Left lung (tissue), 10 donors: Measurements from ENCODE around the gene ASCC1. TPM values are rescaled to one million over a fixed set of nuclear protein-coding genes. Genes with fewer than 3 reads are reported as not detected.

Experiments
- ATAC-seq: fragments of 200-7000 bp; cut with Tn5 transposase; one replicate; pipeline ENCODE4 v1.9.1; 2020; ENCODE audit warnings: moderate library complexity
- DNase-seq, 4 donors: peaks; one replicate each; pipeline ENCODE4 v3.0.0-alpha.2; 2013 to 2020
- H3K27ac ChIP-seq, 2 donors: fragments of 200-600 bp; sonication (generic) in 1 of 2; one replicate each; pipeline versions ENCODE4 v1.5.0 to v1.8.0; 2020 to 2021
- H3K27me3 ChIP-seq, 2 donors: fragments of 200-600 bp; sonication (generic) in 1 of 2; one replicate each; pipeline versions ENCODE4 v1.5.0 to v1.8.0; 2020 to 2021
- H3K36me3 ChIP-seq, 2 donors: fragments of 200-600 bp; sonication (generic) in 1 of 2; one replicate each; pipeline versions ENCODE4 v1.5.0 to v1.8.0; 2020 to 2021
- H3K4me1 ChIP-seq, 2 donors: fragments of 200-600 bp; one replicate each; pipeline ENCODE4 v1.8.0; 2021
- H3K4me3 ChIP-seq, 2 donors: fragments of 200-600 bp; sonication (generic) in 1 of 2; one replicate each; pipeline versions ENCODE4 v1.5.0 to v1.8.0; 2020 to 2021; ENCODE audit warnings: mild to moderate bottlenecking in 1 of 2
- H3K9me3 ChIP-seq, 2 donors: fragments of 200-600 bp; sonication (generic) in 1 of 2; one replicate each; pipeline versions ENCODE4 v1.5.0 to v1.8.0; 2020 to 2021
- intact Hi-C, 2 donors: fragments of 100-400 bp; cut with DNase I; formaldehyde crosslinking; loops; one replicate each; pipeline versions ENCODE4 v1.11.2 to v1.14.2; 2022
- polyA plus RNA-seq, 6 donors: library from polyadenylated mRNA; unstranded; fragments of 120-200 nt; gene quantifications; one replicate each; pipeline ENCODE4 v1.2.1, GENCODE V29; 2013; ENCODE audit not compliant: insufficient read length in 6 of 6
- total RNA-seq, 2 donors: library from RNA; stranded (reverse); fragmentation: NEBNext Ultra II Directional; extraction: Animal tissue kit (Norgen Biotek cat#: 25700); gene quantifications; one replicate each; pipeline ENCODE4 v1.2.1, GENCODE V29; 2021
- TF ChIP-seq, protein P1 (sequence below), 2 donors: fragments of 200-600 bp; sonication (generic) in 1 of 2; IDR thresholded peaks; one replicate each; pipeline versions ENCODE4 v1.5.0 to v1.8.0; 2021; ENCODE audit warnings: antibody characterized with exemption in 2 of 2
- donor health status: DM: no; HTN: yes; CAD: no.
- donor health status: DM: no; HTN: no; CAD: no.

Gene ASCC1
- total and polyA plus RNA-seq, 8 donors = 27.0 to 48.2 (median 37.4) TPM

DNA sequence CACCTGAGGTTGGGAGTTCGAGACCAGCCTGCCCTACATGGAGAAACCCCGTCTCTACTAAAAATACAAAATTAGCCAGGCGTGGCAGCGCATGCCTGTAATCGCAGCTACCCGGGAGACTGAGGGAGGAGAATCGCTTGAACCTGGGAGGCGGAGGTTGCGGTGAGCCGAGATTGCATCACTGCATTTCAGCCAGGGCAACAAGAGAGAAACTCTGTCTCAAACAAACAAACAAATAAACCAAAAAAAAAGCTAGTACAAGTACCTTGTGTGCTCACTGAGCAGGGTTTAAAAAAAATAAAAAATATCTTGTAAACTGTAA, 116.5 kb downstream of the ASCC1 start:
- no peak for ATAC-seq
- H3K27ac ChIP-seq = no peak overlapping the region
- no peak for DNase-seq
- H3K9me3 ChIP-seq = no peaks in the 10 kb centered on the region
- H3K4me1 ChIP-seq = peaks cover 0 to 9% of the 10 kb centered on the region in 2 donors
- H3K4me3 ChIP-seq = no peak overlapping the region
- H3K27me3 ChIP-seq = no peaks in the 10 kb centered on the region
- H3K36me3 ChIP-seq = peaks cover 0 to 34% of the 10 kb centered on the region in 2 donors
- TF ChIP-seq, protein P1, sequence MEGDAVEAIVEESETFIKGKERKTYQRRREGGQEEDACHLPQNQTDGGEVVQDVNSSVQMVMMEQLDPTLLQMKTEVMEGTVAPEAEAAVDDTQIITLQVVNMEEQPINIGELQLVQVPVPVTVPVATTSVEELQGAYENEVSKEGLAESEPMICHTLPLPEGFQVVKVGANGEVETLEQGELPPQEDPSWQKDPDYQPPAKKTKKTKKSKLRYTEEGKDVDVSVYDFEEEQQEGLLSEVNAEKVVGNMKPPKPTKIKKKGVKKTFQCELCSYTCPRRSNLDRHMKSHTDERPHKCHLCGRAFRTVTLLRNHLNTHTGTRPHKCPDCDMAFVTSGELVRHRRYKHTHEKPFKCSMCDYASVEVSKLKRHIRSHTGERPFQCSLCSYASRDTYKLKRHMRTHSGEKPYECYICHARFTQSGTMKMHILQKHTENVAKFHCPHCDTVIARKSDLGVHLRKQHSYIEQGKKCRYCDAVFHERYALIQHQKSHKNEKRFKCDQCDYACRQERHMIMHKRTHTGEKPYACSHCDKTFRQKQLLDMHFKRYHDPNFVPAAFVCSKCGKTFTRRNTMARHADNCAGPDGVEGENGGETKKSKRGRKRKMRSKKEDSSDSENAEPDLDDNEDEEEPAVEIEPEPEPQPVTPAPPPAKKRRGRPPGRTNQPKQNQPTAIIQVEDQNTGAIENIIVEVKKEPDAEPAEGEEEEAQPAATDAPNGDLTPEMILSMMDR (IDR thresholded peaks at IDR 0.05) = no peak
- intact Hi-C loops = no loop called here

GRCh38 chr10:72098836-72099599, 117.1 kb downstream of the ASCC1 start:
- H3K4me3 ChIP-seq = no peak overlapping the region
- DNase-seq = no peak
- ATAC-seq = no peak
- peaks cover 0 to 34% of the 10 kb centered on the region in 2 donors for H3K36me3 ChIP-seq
- intact Hi-C loops = no loop called here
- TF ChIP-seq, protein P1 (IDR thresholded peaks at IDR 0.05) = no peak
- H3K9me3 ChIP-seq = no peaks in the 10 kb centered on the region
- H3K4me1 ChIP-seq = peaks cover 0 to 9% of the 10 kb centered on the region in 2 donors
- H3K27me3 ChIP-seq = no peaks in the 10 kb centered on the region
- no peak overlapping the region for H3K27ac ChIP-seq

- intact Hi-C loops = no loop called here
- DNase-seq = no peak
- Histone ChIP-seq H3K36me3 (peaks cover 0 to 34% of the 10 kb centered on the region in 2 donors), H3K9me3 (no peaks in the 10 kb centered on the region), H3K27me3 (no peaks in the 10 kb centered on the region), H3K27ac (no peak overlapping the region), H3K4me3 (no peak overlapping the region), H3K4me1 (peaks cover 0 to 9% of the 10 kb centered on the region in 2 donors)
- TF ChIP-seq, protein P1 (IDR thresholded peaks at IDR 0.05) = no peak
- ATAC-seq = no peak
Observed at GRCh38 chr10:72098301-72098835, 117.7 kb downstream of the ASCC1 start.

DNA sequence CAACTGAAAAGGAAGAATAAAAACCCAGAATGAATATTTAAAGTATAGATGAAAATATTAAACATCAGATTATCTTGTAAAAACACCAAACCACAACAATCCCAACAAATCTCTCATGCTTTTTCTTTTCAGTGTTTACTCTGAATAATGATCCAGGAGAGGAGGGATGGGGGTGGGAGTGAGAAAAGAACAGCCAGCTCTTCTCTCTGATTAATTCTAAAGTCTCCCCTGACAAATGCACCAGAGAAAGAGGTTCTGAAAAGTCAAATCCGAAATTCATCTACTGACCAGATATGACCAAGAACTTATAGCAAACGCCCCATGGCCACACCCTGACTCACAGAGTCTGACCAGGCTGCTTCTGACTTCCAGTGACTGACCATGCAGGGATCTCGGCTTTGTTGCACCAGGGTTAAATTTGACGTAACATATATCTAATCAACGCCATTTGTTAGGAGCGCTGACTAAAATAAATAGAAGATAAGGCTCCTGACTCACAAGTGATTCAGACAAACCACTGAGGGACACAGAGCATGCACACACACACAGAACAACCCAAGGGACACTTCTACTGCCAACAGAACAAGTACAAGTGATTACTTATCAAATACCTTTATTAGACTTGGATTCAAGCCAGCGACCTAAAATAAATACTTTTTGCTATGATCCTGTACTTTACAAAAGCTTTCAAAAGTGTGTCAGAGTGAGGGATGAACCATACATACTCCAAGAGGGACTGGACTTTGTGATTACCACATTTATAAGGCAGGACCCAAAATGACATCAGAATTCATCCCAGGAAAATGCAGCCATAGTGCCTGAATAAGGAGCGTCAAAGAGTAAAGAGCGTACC, 118.4 kb downstream of the ASCC1 start:
- Histone ChIP-seq H3K27ac (no peak overlapping the region), H3K4me1 (peaks cover 0 to 9% of the 10 kb centered on the region in 2 donors), H3K9me3 (no peaks in the 10 kb centered on the region), H3K4me3 (no peak overlapping the region), H3K27me3 (no peaks in the 10 kb centered on the region), H3K36me3 (peaks cover 0 to 40% of the 10 kb centered on the region in 2 donors)
- intact Hi-C loops = no loop called here
- DNase-seq (no peak), ATAC-seq (peak; percentile 84)
- TF ChIP-seq, protein P1 (IDR thresholded peaks at IDR 0.05) = no peak
